GM11168 (cell line): ENCODE measurements around the gene C19orf18.
"Not testable (repeated sequence)": the region's sequence is repeated elsewhere in the genome, so short reads cannot be mapped to it uniquely, and the experiment has no call there.

Experiments used
- in situ Hi-C: fragments of 300-500 bp; cut with MboI; formaldehyde crosslinking; loops from one replicate; pipeline ENCODE4 v1.12.0; 2022; ENCODE audit warnings: low sequenced_read_pairs; ENCODE audit not compliant: unreplicated experiment

C19orf18 gene

GRCh38 chr19:57974434-57974833 lies at the start of gene C19orf18:
C19orf18 (minus strand) TSS chr19:57974534; CDS start chr19:57974432, 102 bp downstream.
- in situ Hi-C loops, result no loop called here

GRCh38 chr19:58022283-58022660 lies 47.9 kb upstream of the C19orf18 start:
- in situ Hi-C loops, result no loop called here

GRCh38 chr19:58021541-58022282 lies 47.4 kb upstream of the C19orf18 start:
- in situ Hi-C loops, result no loop called here

- in situ Hi-C loops, result no loop called here
Observed at GRCh38 chr19:58020129-58020528, 45.8 kb upstream of the C19orf18 start.

- in situ Hi-C loops, result no loop called here
Observed at GRCh38 chr19:58014141-58014540, 39.8 kb upstream of the C19orf18 start.

GRCh38 chr19:58010507-58010906 lies 36.2 kb upstream of the C19orf18 start:
- in situ Hi-C loops, result no loop called here

- in situ Hi-C loops, result no loop called here
Observed at GRCh38 chr19:58009666-58010301, 35.5 kb upstream of the C19orf18 start.

- in situ Hi-C loops, result no loop called here
Observed at GRCh38 chr19:58009301-58009665, 34.9 kb upstream of the C19orf18 start.

- in situ Hi-C loops, result not testable (repeated sequence)
Observed at GRCh38 chr19:58008877-58009276, 34.5 kb upstream of the C19orf18 start.

- in situ Hi-C loops, result no loop called here
Observed at GRCh38 chr19:58007285-58007684, 33.0 kb upstream of the C19orf18 start.

- in situ Hi-C loops, result no loop called here
Observed at GRCh38 chr19:58003174-58003828, 29.0 kb upstream of the C19orf18 start.

- in situ Hi-C loops, result no loop called here
Observed at GRCh38 chr19:58002384-58003173, 28.2 kb upstream of the C19orf18 start, which contains the start of gene ZNF606. ZNF606 (minus strand) TSS chr19:58002820; CDS start chr19:58001319, 1,501 bp downstream.

GRCh38 chr19:58001895-58002369 lies 27.6 kb upstream of the C19orf18 start:
- in situ Hi-C loops, result no loop called here

GRCh38 chr19:58000677-58001076 lies 26.3 kb upstream of the C19orf18 start:
- in situ Hi-C loops, result no loop called here

- in situ Hi-C loops, result no loop called here
Observed at GRCh38 chr19:57992841-57993240, 18.5 kb upstream of the C19orf18 start.

- in situ Hi-C loops, result no loop called here
Observed at GRCh38 chr19:57978586-57979289, 4.4 kb upstream of the C19orf18 start.

GRCh38 chr19:57964761-57965160 lies 9.6 kb downstream of the C19orf18 start:
- in situ Hi-C loops, result no loop called here

GRCh38 chr19:57961785-57962184 lies 12.5 kb downstream of the C19orf18 start:
- in situ Hi-C loops, result no loop called here

- in situ Hi-C loops, result no loop called here
Observed at GRCh38 chr19:57954996-57955395, 19.3 kb downstream of the C19orf18 start.

- in situ Hi-C loops, result no loop called here
Observed at GRCh38 chr19:57949702-57950101, 24.6 kb downstream of the C19orf18 start.
